Mesodermal cell (in vitro differentiated cells): ENCODE measurements around the gene KCNC3. TPM values are rescaled to one million over a fixed set of nuclear protein-coding genes. Genes with fewer than 3 reads are reported as not detected.

Experiments
- H3K27ac ChIP-seq: 2 replicates; pipeline ENCODE4 v1.7.0; 2013; ENCODE audit warnings: mild to moderate bottlenecking, low read depth, low read length, moderate library complexity; ENCODE audit not compliant: severe bottlenecking
- H3K36me3 ChIP-seq: 2 replicates; pipeline ENCODE4 v1.7.1; 2013; ENCODE audit warnings: mild to moderate bottlenecking, low read length, moderate library complexity; ENCODE audit not compliant: control insufficient read depth, insufficient read depth
- H3K4me1 ChIP-seq: one replicate; pipeline ENCODE4 v1.7.1; 2013; ENCODE audit warnings: mild to moderate bottlenecking, low read length; ENCODE audit not compliant: insufficient read depth, control insufficient read depth, poor library complexity, severe bottlenecking
- H3K4me3 ChIP-seq: 2 replicates; pipeline ENCODE4 v1.7.0; 2013; ENCODE audit warnings: low read length, control low read depth, mild to moderate bottlenecking; ENCODE audit not compliant: insufficient read depth, poor library complexity, severe bottlenecking; ENCODE audit errors: extremely low read depth
- H3K9me3 ChIP-seq: 2 replicates; pipeline ENCODE4 v1.7.1; 2013; ENCODE audit warnings: mild to moderate bottlenecking, low read length, moderate library complexity; ENCODE audit not compliant: control insufficient read depth
- WGBS, 2 experiments: methylation state at CpG; one replicate each; pipeline ENCODE4 v1.1.5; 2013; ENCODE audit warnings: missing lambda C conversion rate in 2 of 2; ENCODE audit not compliant: insufficient coverage in 2 of 2; 5-methylcytosine and 5-hydroxymethylcytosine counted together
- polyA plus RNA-seq, 2 experiments: library from polyadenylated mRNA; stranded (reverse); fragments of 50-300 nt; gene quantifications; one replicate each; pipeline ENCODE4 v1.2.3, GENCODE V29; 2013

Gene KCNC3
- 4.1 TPM for polyA plus RNA-seq (2013, experiment 1 of 2)
- polyA plus RNA-seq (2013, experiment 2 of 2) = 2.7 TPM

DNA sequence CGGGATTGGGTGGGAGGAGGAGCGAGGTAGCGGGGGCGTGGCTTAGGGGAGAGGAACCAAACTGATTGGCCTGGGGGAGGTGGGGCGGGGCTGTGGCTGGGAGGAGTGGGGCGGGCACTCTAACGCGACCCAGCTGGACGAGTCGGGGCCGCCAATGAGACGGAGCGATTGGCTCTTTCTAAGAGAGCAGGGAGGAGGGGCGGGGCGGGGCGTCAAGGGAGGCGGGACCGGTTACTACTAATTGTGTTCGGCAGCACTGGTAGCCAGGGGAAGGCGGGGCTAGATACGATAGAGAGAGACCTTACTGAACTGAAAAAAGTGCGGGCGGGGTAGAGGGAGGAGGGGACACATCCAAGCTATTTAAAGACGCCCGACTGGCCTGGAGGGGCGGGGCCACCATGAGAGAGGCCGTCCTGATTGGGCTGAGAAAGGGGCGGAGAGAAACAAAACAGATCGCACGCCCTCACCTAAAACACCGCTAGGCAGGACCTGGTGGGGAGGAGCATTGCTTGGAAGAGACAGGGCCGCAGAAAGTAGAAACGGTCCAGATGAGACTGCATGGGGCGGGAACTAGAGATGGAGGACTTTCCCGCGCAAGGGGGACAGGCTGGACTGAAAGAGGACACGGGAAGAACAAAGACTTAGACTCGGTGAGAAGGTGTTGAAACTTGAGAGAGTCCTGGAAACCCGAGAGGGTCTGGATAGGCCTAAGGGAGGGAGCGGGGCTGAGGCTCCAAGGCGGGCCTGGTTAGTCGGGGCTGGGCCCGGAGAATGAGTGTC, at the start of gene KCNC3:
Gene KCNC3, minus strand, starts transcription at position 232 of the 780 bp plus-strand sequence. CDS start 295 bp downstream, outside the sequence.
- peaks cover 2% of the 10 kb centered on the region for H3K4me1 ChIP-seq
- no peaks in the 10 kb centered on the region for H3K36me3 ChIP-seq
- H3K9me3 ChIP-seq = peaks cover 7% of the 10 kb centered on the region
- WGBS, 2 experiments = 25 to 28% methylated on average over 28 to 39 of the region's 43 CpGs
- peak within 1 kb of the TSS; percentile 40 for H3K4me3 ChIP-seq
- peak within 1 kb of the TSS; percentile 72 for H3K27ac ChIP-seq

- Histone ChIP-seq H3K36me3 (peaks cover 50% of the 10 kb centered on the region), H3K4me3 (no peak overlapping the region), H3K9me3 (no peaks in the 10 kb centered on the region), H3K4me1 (no peaks in the 10 kb centered on the region), H3K27ac (no peak overlapping the region)
- 90 to 95% methylated on average over 10 of the region's 10 CpGs for WGBS, 2 experiments
Measured at GRCh38 chr19:50378863-50379236, 49.7 kb upstream of the KCNC3 start.

DNA sequence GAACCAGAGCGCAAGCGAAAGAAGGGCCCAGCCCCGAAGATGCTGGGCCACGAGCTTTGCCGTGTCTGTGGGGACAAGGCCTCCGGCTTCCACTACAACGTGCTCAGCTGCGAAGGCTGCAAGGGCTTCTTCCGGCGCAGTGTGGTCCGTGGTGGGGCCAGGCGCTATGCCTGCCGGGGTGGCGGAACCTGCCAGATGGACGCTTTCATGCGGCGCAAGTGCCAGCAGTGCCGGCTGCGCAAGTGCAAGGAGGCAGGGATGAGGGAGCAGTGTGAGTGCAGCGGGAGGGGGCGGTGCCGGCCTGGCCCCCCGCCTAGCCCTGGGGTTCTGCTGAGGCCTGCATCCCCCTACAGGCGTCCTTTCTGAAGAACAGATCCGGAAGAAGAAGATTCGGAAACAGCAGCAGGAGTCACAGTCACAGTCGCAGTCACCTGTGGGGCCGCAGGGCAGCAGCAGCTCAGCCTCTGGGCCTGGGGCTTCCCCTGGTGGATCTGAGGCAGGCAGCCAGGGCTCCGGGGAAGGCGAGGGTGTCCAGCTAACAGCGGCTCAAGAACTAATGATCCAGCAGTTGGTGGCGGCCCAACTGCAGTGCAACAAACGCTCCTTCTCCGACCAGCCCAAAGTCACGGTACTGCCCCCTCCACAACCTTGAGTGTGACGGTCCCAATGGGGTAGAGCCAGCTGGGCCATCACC, 49.1 kb upstream of the KCNC3 start:
- Histone ChIP-seq H3K9me3 (no peaks in the 10 kb centered on the region), H3K4me1 (no peaks in the 10 kb centered on the region), H3K4me3 (no peak overlapping the region), H3K36me3 (peaks cover 50% of the 10 kb centered on the region), H3K27ac (no peak overlapping the region)
- 95 to 98% methylated on average over 33 to 34 of the region's 36 CpGs for WGBS, 2 experiments

GRCh38 chr19:50377517-50377916, 48.3 kb upstream of the KCNC3 start:
- Histone ChIP-seq H3K36me3 (peaks cover 47% of the 10 kb centered on the region), H3K9me3 (no peaks in the 10 kb centered on the region), H3K4me3 (no peak overlapping the region), H3K4me1 (no peaks in the 10 kb centered on the region), H3K27ac (no peak overlapping the region)
- 93 to 100% methylated on average over 1 to 6 of the region's 9 CpGs for WGBS, 2 experiments

GRCh38 chr19:50377051-50377461, 47.9 kb upstream of the KCNC3 start:
- no peak overlapping the region for H3K27ac ChIP-seq
- H3K36me3 ChIP-seq = peaks cover 43% of the 10 kb centered on the region
- H3K4me1 ChIP-seq = no peaks in the 10 kb centered on the region
- H3K4me3 ChIP-seq = peak overlapping the region; percentile 79
- H3K9me3 ChIP-seq = no peaks in the 10 kb centered on the region
- WGBS, 2 experiments = 80% methylated on average over 5 of the region's 7 CpGs

- no peaks in the 10 kb centered on the region for H3K9me3 ChIP-seq
- peaks cover 37% of the 10 kb centered on the region for H3K36me3 ChIP-seq
- H3K4me1 ChIP-seq = no peaks in the 10 kb centered on the region
- WGBS, 2 experiments = 2% methylated on average over 18 to 30 of the region's 67 CpGs
- H3K4me3 ChIP-seq = peak within 1 kb of the TSS; percentile 79
- peak within 1 kb of the TSS; percentile 100 for H3K27ac ChIP-seq
Measured at GRCh38 chr19:50376166-50377050, 47.2 kb upstream of the KCNC3 start, which contains the start of gene NR1H2. TSS of gene NR1H2 (plus strand) at chr19:50376457. CDS start at chr19:50377606, 1,149 bp downstream.

GRCh38 chr19:50371914-50372475, 42.8 kb upstream of the KCNC3 start:
- Histone ChIP-seq H3K27ac (no peak overlapping the region), H3K4me1 (no peaks in the 10 kb centered on the region), H3K36me3 (no peaks in the 10 kb centered on the region), H3K4me3 (no peak overlapping the region), H3K9me3 (no peaks in the 10 kb centered on the region)
- 85 to 89% methylated on average over 6 to 9 of the region's 10 CpGs for WGBS, 2 experiments

GRCh38 chr19:50368649-50369570, 39.7 kb upstream of the KCNC3 start:
- 32 to 41% methylated on average over 26 of the region's 34 CpGs for WGBS, 2 experiments

DNA sequence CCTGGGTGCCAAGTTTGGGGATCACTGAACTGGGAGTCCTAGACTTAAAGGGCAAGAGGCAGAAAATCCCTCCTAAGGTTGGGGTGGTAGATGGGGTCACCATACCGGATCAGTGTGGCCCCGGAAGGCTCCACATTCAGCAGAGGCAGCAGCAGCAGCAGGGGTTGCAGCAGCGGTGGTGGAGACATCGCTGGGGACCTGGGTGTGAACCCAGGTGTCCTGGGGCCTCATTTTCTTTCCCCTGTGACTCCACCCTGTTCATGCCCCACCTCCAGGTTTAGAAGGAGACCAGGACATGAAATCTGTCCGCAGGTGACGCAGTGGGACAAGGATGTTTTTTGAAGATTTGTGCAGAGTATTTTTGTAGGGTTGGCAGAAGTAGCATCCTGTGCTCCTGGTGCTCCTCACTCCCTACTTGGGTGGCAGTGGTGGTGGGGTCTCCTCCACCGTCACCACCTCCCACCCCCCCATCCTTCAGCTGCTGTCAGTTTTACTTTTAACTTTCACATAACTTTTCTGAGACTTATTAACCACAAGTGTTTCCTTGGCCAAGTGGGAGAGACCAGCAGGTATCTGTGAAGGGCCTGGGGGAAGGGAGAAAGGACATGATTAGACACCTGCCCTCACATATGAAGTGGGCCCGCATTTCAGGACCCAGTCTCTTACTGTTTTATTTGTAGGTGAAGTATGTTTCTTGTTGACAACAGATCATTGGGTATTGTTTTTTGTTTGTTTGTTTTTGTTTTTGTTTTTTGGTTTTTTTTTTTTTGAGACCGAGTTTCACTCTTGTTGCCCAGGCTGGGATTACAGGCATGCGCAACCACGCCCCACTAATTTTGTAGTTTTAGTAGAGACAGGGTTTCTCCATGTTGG, 36.5 kb upstream of the KCNC3 start, which contains the start of gene NAPSA:
Gene NAPSA, minus strand, starts transcription at position 206 of the 873 bp plus-strand sequence. Its CDS starts 18 bp downstream, at position 188.
- Histone ChIP-seq H3K9me3 (no peaks in the 10 kb centered on the region), H3K4me1 (no peaks in the 10 kb centered on the region), H3K36me3 (no peaks in the 10 kb centered on the region), H3K4me3 (no peak within 1 kb of the TSS), H3K27ac (no peak within 1 kb of the TSS)
- WGBS, 2 experiments = 79 to 91% methylated on average over 2 to 4 of the region's 11 CpGs

More at GRCh38 chr19:50368649-50369570, 39.7 kb upstream of the KCNC3 start:
- Histone ChIP-seq H3K4me1 (no peaks in the 10 kb centered on the region), H3K4me3 (peak overlapping the region; percentile 21), H3K9me3 (no peaks in the 10 kb centered on the region), H3K36me3 (no peaks in the 10 kb centered on the region), H3K27ac (no peak overlapping the region)
